Caco-2 (cell line): Measurements from ENCODE around the gene CBY2. TPM values are rescaled to one million over a fixed set of nuclear protein-coding genes. Genes with fewer than 3 reads are reported as not detected.
A peak's percentile ranks its signal among the peaks of the same experiment; 100 is the strongest.

Experiments
- BruUV-seq: library from RNA; stranded (reverse); fragments of 400-500 nt; replicated peaks from 2 replicates; lab custom pipeline; 2021; lab: Mats Ljungman, UMichigan
- CTCF ChIA-PET: fragments of 300-600 bp; sonication (Branson Sonifier 250); formaldehyde crosslinking; loops from one replicate; lab custom pipeline; 2022; ENCODE audit warnings: antibody characterized with exemption; lab: Charles Lee
- POLR2A ChIA-PET: fragments of 300-600 bp; sonication (Branson Sonifier 250); formaldehyde crosslinking; loops from one replicate; lab custom pipeline; 2022; ENCODE audit warnings: antibody characterized with exemption; lab: Charles Lee
- DNase-seq, 2 experiments: peaks; one replicate each; pipeline versions ENCODE4 v3.0.0 to v3.0.0-alpha.2; 2020 to 2022
- H3K27me3 ChIP-seq: replicated peaks from 2 replicates; pipeline ENCODE4 v1.6.0; 2011; ENCODE audit warnings: low read length; ENCODE audit not compliant: control insufficient read depth, insufficient read depth
- H3K36me3 ChIP-seq: 2 replicates; pipeline ENCODE4 v1.5.1; 2011; ENCODE audit warnings: low read length; ENCODE audit not compliant: control insufficient read depth, insufficient read depth
- H3K4me1 ChIP-seq: fragments of 250-450 bp; sonication (Bioruptor Pico); 2 replicates; pipeline ENCODE4 v1.5.1; 2020; ENCODE audit warnings: mild to moderate bottlenecking
- H3K4me3 ChIP-seq: 2 replicates; pipeline ENCODE4 v1.5.1; 2011; ENCODE audit warnings: low read depth, mild to moderate bottlenecking, control low read depth, low read length
- H3K9me3 ChIP-seq: fragments of 250-450 bp; sonication (Bioruptor Pico); 2 replicates; pipeline ENCODE4 v1.5.1; 2020; ENCODE audit warnings: mild to moderate bottlenecking, moderate library complexity
- H3K27ac Mint-ChIP-seq: one replicate; pipeline ENCODE4 v1.8.0; 2022; ENCODE audit warnings: mixed read lengths; ENCODE audit not compliant: unreplicated experiment
- H3K27me3 Mint-ChIP-seq: one replicate; pipeline ENCODE4 v1.8.0; 2022; ENCODE audit warnings: mixed read lengths; ENCODE audit not compliant: insufficient read depth, unreplicated experiment
- H3K36me3 Mint-ChIP-seq: one replicate; pipeline ENCODE4 v1.8.0; 2022; ENCODE audit warnings: mild to moderate bottlenecking, mixed read lengths; ENCODE audit not compliant: insufficient read depth, unreplicated experiment
- H3K4me1 Mint-ChIP-seq: one replicate; pipeline ENCODE4 v1.8.0; 2022; ENCODE audit warnings: low read depth, mixed read lengths; ENCODE audit not compliant: unreplicated experiment
- H3K4me3 Mint-ChIP-seq: one replicate; pipeline ENCODE4 v1.8.0; 2022; ENCODE audit warnings: mild to moderate bottlenecking, moderate library complexity, mixed read lengths; ENCODE audit not compliant: unreplicated experiment
- H3K9me3 Mint-ChIP-seq: one replicate; pipeline ENCODE4 v1.8.0; 2022; ENCODE audit warnings: mixed read lengths; ENCODE audit not compliant: unreplicated experiment
- CTCF ChIP-seq, 2 experiments: fragments of 200-600 bp in 1 of 2; IDR thresholded peaks; 1 replicate in 1 of 2; 2 replicates in 1 of 2; pipeline versions ENCODE4 v1.5.1 to v1.8.0; 2011 to 2022; ENCODE audit warnings: antibody characterized with exemption in 1 of 2, control low read depth in 1 of 2, inconsistent platforms in 1 of 2, low read depth in 1 of 2, low read length in 1 of 2, mild to moderate bottlenecking in 1 of 2, moderate library complexity in 1 of 2; ENCODE audit not compliant: insufficient read depth in 1 of 2, severe bottlenecking in 1 of 2, unreplicated experiment in 1 of 2
- intact Hi-C: fragments of 100-400 bp; cut with micrococcal nuclease; formaldehyde crosslinking; loops from one replicate; pipeline ENCODE4 v1.10.0; 2022; ENCODE audit not compliant: unreplicated experiment
- total RNA-seq: library from RNA; stranded (reverse); gene quantifications from 2 replicates; pipeline ENCODE4 v1.2.3, GENCODE V29; 2022

Gene CBY2
- total RNA-seq, 1 experiment from 2014 or later = 0.91 TPM

- Histone ChIP-seq H3K4me1 (0 out of 2 replicates have a peak, but pooled peaks cover 5% of the 10 kb centered on the region), H3K4me3 (no peak overlapping the region), H3K27me3 (no peaks in the 10 kb centered on the region), H3K36me3 (no peaks in the 10 kb centered on the region), H3K9me3 (no peaks in the 10 kb centered on the region)
- H3K27ac Mint-ChIP-seq = no peak overlapping the region
- no TSS peak for BruUV-seq
- H3K27me3 Mint-ChIP-seq = no peaks in the 10 kb centered on the region
- no peak overlapping the region for H3K4me3 Mint-ChIP-seq
- peak in 1 of 2 experiments; percentile 16 for DNase-seq
- no peaks in the 10 kb centered on the region for H3K9me3 Mint-ChIP-seq
- no peaks in the 10 kb centered on the region for H3K36me3 Mint-ChIP-seq
- H3K4me1 Mint-ChIP-seq = no peaks in the 10 kb centered on the region
- ChIA-PET CTCF (interaction anchor here (1.8 kb wide), 1 partner anchor 11 kb away, joined by 7 read pairs; no protein-coding TSS in a partner anchor), POLR2A (no interaction called here)
- peak; percentile 49 to 59 for TF ChIP-seq CTCF (IDR thresholded peaks at IDR 0.05; ENCODE audit: insufficient read depth in 1 of 2, low read depth in 1 of 2, low read length in 1 of 2, severe bottlenecking in 1 of 2, unreplicated experiment in 1 of 2)
- intact Hi-C loops = loop anchor here (1.0 kb wide), 2 partner anchors 95 to 207 kb away; no protein-coding TSS in a partner anchor
Observed at GRCh38 chr13:45718063-45718462, 15.9 kb downstream of the CBY2 start.

- no peaks in the 10 kb centered on the region for H3K4me1 Mint-ChIP-seq
- H3K9me3 Mint-ChIP-seq = no peaks in the 10 kb centered on the region
- H3K4me1 ChIP-seq = 0 out of 2 replicates have a peak, but pooled peaks cover 5% of the 10 kb centered on the region
- H3K4me3 ChIP-seq = no peak overlapping the region
- H3K27me3 ChIP-seq = no peaks in the 10 kb centered on the region
- BruUV-seq = no TSS peak
- no peaks in the 10 kb centered on the region for H3K27me3 Mint-ChIP-seq
- POLR2A ChIA-PET = no interaction called here
- CTCF ChIA-PET = interaction anchor here (1.8 kb wide), 1 partner anchor 10 kb away, joined by 7 read pairs; no protein-coding TSS in a partner anchor
- no peak overlapping the region for H3K27ac Mint-ChIP-seq
- H3K9me3 ChIP-seq = no peaks in the 10 kb centered on the region
- DNase-seq = no peak
- H3K36me3 ChIP-seq = no peaks in the 10 kb centered on the region
- intact Hi-C loops = loop anchor here (1.0 kb wide), 2 partner anchors 96 to 208 kb away; no protein-coding TSS in a partner anchor
- no peak overlapping the region for H3K4me3 Mint-ChIP-seq
- H3K36me3 Mint-ChIP-seq = no peaks in the 10 kb centered on the region
- no peak for TF ChIP-seq CTCF (IDR thresholded peaks at IDR 0.05; ENCODE audit: insufficient read depth in 1 of 2, low read depth in 1 of 2, low read length in 1 of 2, severe bottlenecking in 1 of 2, unreplicated experiment in 1 of 2)
Observed at GRCh38 chr13:45718992-45719391, 16.9 kb downstream of the CBY2 start.

GRCh38 chr13:45721203-45721731 lies 19.1 kb downstream of the CBY2 start:
- Histone ChIP-seq H3K36me3 (no peaks in the 10 kb centered on the region), H3K27me3 (no peaks in the 10 kb centered on the region), H3K4me1 (0 out of 2 replicates have a peak, but pooled peaks cover 5% of the 10 kb centered on the region), H3K9me3 (no peaks in the 10 kb centered on the region), H3K4me3 (no peak overlapping the region)
- TF ChIP-seq CTCF (IDR thresholded peaks at IDR 0.05; ENCODE audit: insufficient read depth in 1 of 2, low read depth in 1 of 2, low read length in 1 of 2, severe bottlenecking in 1 of 2, unreplicated experiment in 1 of 2) = no peak
- Mint-ChIP-seq H3K9me3 (no peaks in the 10 kb centered on the region), H3K4me1 (no peaks in the 10 kb centered on the region), H3K4me3 (no peak overlapping the region), H3K27ac (no peak overlapping the region), H3K27me3 (no peaks in the 10 kb centered on the region), H3K36me3 (no peaks in the 10 kb centered on the region)
- POLR2A ChIA-PET = no interaction called here
- BruUV-seq = no TSS peak
- no peak for DNase-seq
- intact Hi-C loops = no loop called here
- CTCF ChIA-PET = no interaction called here
